Gastroesophageal sphincter (tissue), 3 donors: Measurements from ENCODE around the gene CSMD2.

Experiments used
- CTCF ChIP-seq, 4 experiments: fragments of 200-600 bp in 2 of 4; fragments of 450-650 bp in 2 of 4; sonication (generic) in 1 of 4; IDR thresholded peaks; one replicate each; pipeline ENCODE4 v1.5.1; 2017 to 2019; ENCODE audit warnings: antibody characterized with exemption in 4 of 4, mild to moderate bottlenecking in 2 of 4, moderate library complexity in 2 of 4
- EP300 ChIP-seq: sonication (generic); formaldehyde crosslinking; IDR thresholded peaks from one replicate; pipeline ENCODE4 v1.6.1; 2017; ENCODE audit warnings: antibody characterized with exemption, mild to moderate bottlenecking
- POLR2A ChIP-seq, 2 donors: fragments of 450-650 bp; IDR thresholded peaks; one replicate each; pipeline ENCODE4 v1.6.1; 2017; ENCODE audit warnings: antibody characterized with exemption in 2 of 2, mild to moderate bottlenecking in 2 of 2, moderate library complexity in 1 of 2
- POLR2AphosphoS5 ChIP-seq: sonication (generic); formaldehyde crosslinking; IDR thresholded peaks from one replicate; pipeline ENCODE4 v1.6.1; 2017; ENCODE audit warnings: antibody characterized with exemption

- TF ChIP-seq CTCF (IDR thresholded peaks at IDR 0.05) = no peak
- TF ChIP-seq EP300 = no peak
- TF ChIP-seq POLR2AphosphoS5 = no peak
- no peak for TF ChIP-seq POLR2A (IDR thresholded peaks at IDR 0.05)
Observed at GRCh38 chr1:33527934-33528333, 637.1 kb downstream of the CSMD2 start.
